ENCODE results near the gene ABCA13. TPM values are rescaled to one million over a fixed set of nuclear protein-coding genes. Genes with fewer than 3 reads are reported as not detected.

ABCA13 gene
- polyA plus RNA-seq, 1 of the 3 experiments (the other 2 are of a cell fraction) = not detected

DNA sequence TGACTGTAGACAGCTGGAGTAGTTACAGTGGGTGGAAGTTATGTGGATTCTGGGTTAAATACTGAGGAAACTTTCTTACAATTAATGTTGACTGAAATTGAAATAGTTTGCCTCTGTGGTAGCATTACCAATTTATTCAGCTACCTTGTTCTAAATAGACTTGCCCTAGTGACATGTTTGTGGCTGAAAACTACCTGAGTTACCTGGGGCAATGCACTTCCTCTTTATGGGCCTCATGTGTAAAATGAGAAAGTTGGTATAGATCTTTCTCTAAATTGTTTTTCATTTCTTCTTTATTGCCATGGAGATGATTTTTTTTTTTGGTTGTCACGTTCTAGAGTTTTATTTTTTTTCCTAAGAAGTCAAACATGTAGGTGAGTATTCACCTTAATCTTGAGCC lies 500.4 kb downstream of the ABCA13 start:
- no peaks in the 10 kb centered on the region for H3F3A ChIP-seq (replicated peaks; ENCODE audit: insufficient read depth)
- H3K36me3 ChIP-seq (replicated peaks in 1 of 2; ENCODE audit: control insufficient read depth in 1 of 2, insufficient read depth in 2 of 2, low read length in 1 of 2) = no peaks in the 10 kb centered on the region
- H3K27ac ChIP-seq (ENCODE audit: low read depth in 2 of 2, low read length in 1 of 2) = no peak overlapping the region
- WGBS (ENCODE audit: low lambda C conversion rate) = 0% methylated on average over 1 of the region's 1 CpG
- no peak overlapping the region for H3K4me2 ChIP-seq
- no peaks in the 10 kb centered on the region for H4K20me1 ChIP-seq (ENCODE audit: insufficient read depth)
- no peak for TF ChIP-seq NFIC (IDR thresholded peaks at IDR 0.05; ENCODE audit: borderline replicate concordance)
- TF ChIP-seq RFX5 (IDR thresholded peaks at IDR 0.05; ENCODE audit: low read length) = no peak
- TF ChIP-seq POLR2AphosphoS5 (IDR thresholded peaks at IDR 0.05; ENCODE audit: low read depth, low read length) = no peak
- TF ChIP-seq, protein P1, sequence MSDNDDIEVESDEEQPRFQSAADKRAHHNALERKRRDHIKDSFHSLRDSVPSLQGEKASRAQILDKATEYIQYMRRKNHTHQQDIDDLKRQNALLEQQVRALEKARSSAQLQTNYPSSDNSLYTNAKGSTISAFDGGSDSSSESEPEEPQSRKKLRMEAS (IDR thresholded peaks at IDR 0.05; ENCODE audit: low read depth) = no peak
- TF ChIP-seq RAD21 (IDR thresholded peaks at IDR 0.05; ENCODE audit: low read length) = no peak
- TF ChIP-seq, protein P2, sequence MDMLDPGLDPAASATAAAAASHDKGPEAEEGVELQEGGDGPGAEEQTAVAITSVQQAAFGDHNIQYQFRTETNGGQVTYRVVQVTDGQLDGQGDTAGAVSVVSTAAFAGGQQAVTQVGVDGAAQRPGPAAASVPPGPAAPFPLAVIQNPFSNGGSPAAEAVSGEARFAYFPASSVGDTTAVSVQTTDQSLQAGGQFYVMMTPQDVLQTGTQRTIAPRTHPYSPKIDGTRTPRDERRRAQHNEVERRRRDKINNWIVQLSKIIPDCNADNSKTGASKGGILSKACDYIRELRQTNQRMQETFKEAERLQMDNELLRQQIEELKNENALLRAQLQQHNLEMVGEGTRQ (IDR thresholded peaks at IDR 0.05; ENCODE audit: borderline replicate concordance, low read depth, low read length) = no peak
- no peak for TF ChIP-seq RXRA (IDR thresholded peaks at IDR 0.05; ENCODE audit: borderline replicate concordance, low read depth)
- TF ChIP-seq GATA2 (CRISPR knock-in tag; IDR thresholded peaks at IDR 0.05) = no peak
- TF ChIP-seq NRF1 (IDR thresholded peaks at IDR 0.05; ENCODE audit: low read depth, low read length) = no peak
- no peak for TF ChIP-seq FOXJ3 (CRISPR knock-in tag; IDR thresholded peaks at IDR 0.05)
- TF ChIP-seq YY1 (IDR thresholded peaks at IDR 0.05; ENCODE audit: low read depth) = no peak
- no peaks in the 10 kb centered on the region for H3K4me1 ChIP-seq (ENCODE audit: control insufficient read depth in 1 of 2, insufficient read depth in 2 of 2, low read depth in 1 of 2, low read length in 1 of 2)
- H3K9me2 ChIP-seq = no peaks in the 10 kb centered on the region
- CTCF ChIA-PET = no interaction called here
- no peak for DNase-seq
- POLR2A ChIA-PET = no interaction called here
- H3K27me3 ChIP-seq (ENCODE audit: insufficient read depth) = no peaks in the 10 kb centered on the region
- no peaks in the 10 kb centered on the region for H3K9me3 ChIP-seq
- no peak overlapping the region for H3K9ac ChIP-seq
- no peak overlapping the region for H2AFZ ChIP-seq (ENCODE audit: low read depth)
- no peaks in the 10 kb centered on the region for H3K79me2 ChIP-seq (ENCODE audit: insufficient read depth)
- H3K4me3 ChIP-seq (ENCODE audit: low read depth in 2 of 2, low read length in 1 of 2) = no peak overlapping the region

DNA sequence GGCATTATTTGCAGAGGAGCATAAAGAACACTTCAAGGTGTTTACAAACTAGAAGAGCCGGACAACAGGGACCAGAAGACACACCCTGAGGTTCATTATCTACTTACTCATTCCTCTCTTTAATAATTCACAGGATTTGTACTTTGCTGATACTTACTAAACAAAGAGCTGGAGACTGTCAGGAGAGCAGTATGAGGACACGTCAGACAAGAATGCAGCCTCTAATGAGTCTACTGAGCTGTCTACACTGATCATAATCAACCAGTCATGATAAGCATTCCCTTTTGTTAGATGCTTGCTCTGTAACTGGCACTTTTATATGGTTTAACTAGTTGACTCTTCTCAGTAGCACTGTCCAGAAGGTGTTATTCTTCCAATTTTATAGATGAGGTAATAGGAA lies 509.7 kb downstream of the ABCA13 start:
- Histone ChIP-seq H4K20me1 (ENCODE audit: insufficient read depth) (no peaks in the 10 kb centered on the region), H3K4me1 (ENCODE audit: control insufficient read depth in 1 of 2, insufficient read depth in 2 of 2, low read depth in 1 of 2, low read length in 1 of 2) (no peaks in the 10 kb centered on the region), H3K4me3 (ENCODE audit: low read depth in 2 of 2, low read length in 1 of 2) (no peak overlapping the region), H3K4me2 (no peak overlapping the region), H3K9ac (no peak overlapping the region), H3K27me3 (ENCODE audit: insufficient read depth) (no peaks in the 10 kb centered on the region), H2AFZ (ENCODE audit: low read depth) (no peak overlapping the region), H3K9me3 (no peaks in the 10 kb centered on the region), H3K27ac (ENCODE audit: low read depth in 2 of 2, low read length in 1 of 2) (no peak overlapping the region), H3K36me3 (replicated peaks in 1 of 2; ENCODE audit: control insufficient read depth in 1 of 2, insufficient read depth in 2 of 2, low read length in 1 of 2) (no peaks in the 10 kb centered on the region), H3F3A (replicated peaks; ENCODE audit: insufficient read depth) (no peaks in the 10 kb centered on the region), H3K9me2 (no peaks in the 10 kb centered on the region), H3K79me2 (ENCODE audit: insufficient read depth) (no peaks in the 10 kb centered on the region)
- no peak for DNase-seq
- ChIA-PET CTCF (no interaction called here), POLR2A (no interaction called here)
- no peak for TF ChIP-seq MEF2A (IDR thresholded peaks at IDR 0.05; ENCODE audit: borderline replicate concordance, low read depth)
- TF ChIP-seq, protein P3, sequence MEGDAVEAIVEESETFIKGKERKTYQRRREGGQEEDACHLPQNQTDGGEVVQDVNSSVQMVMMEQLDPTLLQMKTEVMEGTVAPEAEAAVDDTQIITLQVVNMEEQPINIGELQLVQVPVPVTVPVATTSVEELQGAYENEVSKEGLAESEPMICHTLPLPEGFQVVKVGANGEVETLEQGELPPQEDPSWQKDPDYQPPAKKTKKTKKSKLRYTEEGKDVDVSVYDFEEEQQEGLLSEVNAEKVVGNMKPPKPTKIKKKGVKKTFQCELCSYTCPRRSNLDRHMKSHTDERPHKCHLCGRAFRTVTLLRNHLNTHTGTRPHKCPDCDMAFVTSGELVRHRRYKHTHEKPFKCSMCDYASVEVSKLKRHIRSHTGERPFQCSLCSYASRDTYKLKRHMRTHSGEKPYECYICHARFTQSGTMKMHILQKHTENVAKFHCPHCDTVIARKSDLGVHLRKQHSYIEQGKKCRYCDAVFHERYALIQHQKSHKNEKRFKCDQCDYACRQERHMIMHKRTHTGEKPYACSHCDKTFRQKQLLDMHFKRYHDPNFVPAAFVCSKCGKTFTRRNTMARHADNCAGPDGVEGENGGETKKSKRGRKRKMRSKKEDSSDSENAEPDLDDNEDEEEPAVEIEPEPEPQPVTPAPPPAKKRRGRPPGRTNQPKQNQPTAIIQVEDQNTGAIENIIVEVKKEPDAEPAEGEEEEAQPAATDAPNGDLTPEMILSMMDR (IDR thresholded peaks at IDR 0.05) = no peak
- TF ChIP-seq, protein P4, sequence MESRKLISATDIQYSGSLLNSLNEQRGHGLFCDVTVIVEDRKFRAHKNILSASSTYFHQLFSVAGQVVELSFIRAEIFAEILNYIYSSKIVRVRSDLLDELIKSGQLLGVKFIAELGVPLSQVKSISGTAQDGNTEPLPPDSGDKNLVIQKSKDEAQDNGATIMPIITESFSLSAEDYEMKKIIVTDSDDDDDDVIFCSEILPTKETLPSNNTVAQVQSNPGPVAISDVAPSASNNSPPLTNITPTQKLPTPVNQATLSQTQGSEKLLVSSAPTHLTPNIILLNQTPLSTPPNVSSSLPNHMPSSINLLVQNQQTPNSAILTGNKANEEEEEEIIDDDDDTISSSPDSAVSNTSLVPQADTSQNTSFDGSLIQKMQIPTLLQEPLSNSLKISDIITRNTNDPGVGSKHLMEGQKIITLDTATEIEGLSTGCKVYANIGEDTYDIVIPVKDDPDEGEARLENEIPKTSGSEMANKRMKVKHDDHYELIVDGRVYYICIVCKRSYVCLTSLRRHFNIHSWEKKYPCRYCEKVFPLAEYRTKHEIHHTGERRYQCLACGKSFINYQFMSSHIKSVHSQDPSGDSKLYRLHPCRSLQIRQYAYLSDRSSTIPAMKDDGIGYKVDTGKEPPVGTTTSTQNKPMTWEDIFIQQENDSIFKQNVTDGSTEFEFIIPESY (IDR thresholded peaks at IDR 0.05; ENCODE audit: borderline replicate concordance, low read depth) = no peak
- WGBS (ENCODE audit: low lambda C conversion rate) = 2% methylated on average over 2 of the region's 2 CpGs
